BLaER1 treated with 17β-estradiol and CSF1 and Interleukin-3, amounts not matched to agents 10 nM and 100 nM (cell line): Measurements from ENCODE around the gene ACTG1.

Source experiments
- H3K27ac ChIP-seq, 11 experiments: shearing (Covaris generic); formaldehyde crosslinking; 2 replicates each; pipeline ENCODE4 v1.8.1; 2022
- H3K27me3 ChIP-seq, 11 experiments: shearing (Covaris generic); formaldehyde crosslinking; 2 replicates each; pipeline ENCODE4 v1.8.1; 2022
- H3K36me3 ChIP-seq, 11 experiments: shearing (Covaris generic); formaldehyde crosslinking; 2 replicates each; pipeline ENCODE4 v1.8.1; 2022
- H3K4me1 ChIP-seq, 10 experiments: shearing (Covaris generic); formaldehyde crosslinking; 2 replicates each; pipeline ENCODE4 v1.8.1; 2022
- H3K4me2 ChIP-seq, 11 experiments: shearing (Covaris generic); formaldehyde crosslinking; 2 replicates each; pipeline ENCODE4 v1.8.1; 2022
- H3K4me3 ChIP-seq, 10 experiments: shearing (Covaris generic); formaldehyde crosslinking; 2 replicates each; pipeline ENCODE4 v1.8.1; 2022
- H3K9ac ChIP-seq, 11 experiments: shearing (Covaris generic); formaldehyde crosslinking; 2 replicates each; pipeline ENCODE4 v1.8.1; 2022
- H3K9me3 ChIP-seq, 11 experiments: shearing (Covaris generic); formaldehyde crosslinking; replicated peaks in 1 of 11; 2 replicates each; pipeline ENCODE4 v1.8.1; 2022
- H4K20me1 ChIP-seq, 11 experiments: shearing (Covaris generic); formaldehyde crosslinking; 2 replicates each; pipeline ENCODE4 v1.8.1; 2022
- Cebpa-rat ChIP-seq, 11 experiments: shearing (Covaris generic); IDR thresholded peaks; 2 replicates each; pipeline ENCODE4 v1.8.1; 2022

Gene ACTG1

GRCh38 chr17:81498953-81499600 lies 13.5 kb downstream of the ACTG1 start:
- Histone ChIP-seq H3K27ac (no peak overlapping the region), H3K4me3 (no peak overlapping the region), H3K36me3 (no peaks in the 10 kb centered on the region), H4K20me1 (peaks cover 0 to 14% (median 0%) of the 10 kb centered on the region in 11 experiments; a peak in 3 of 22 replicates), H3K4me2 (no peak overlapping the region), H3K9ac (no peak overlapping the region), H3K4me1 (peaks cover 0 to 14% (median 0%) of the 10 kb centered on the region in 10 experiments; a peak in 6 of 20 replicates), H3K27me3 (peaks cover 0 to 12% (median 3%) of the 10 kb centered on the region in 11 experiments; a peak in 10 of 22 replicates), H3K9me3 (no peaks in the 10 kb centered on the region)
- TF ChIP-seq Cebpa-rat (IDR thresholded peaks at IDR 0.05), result no peak

DNA sequence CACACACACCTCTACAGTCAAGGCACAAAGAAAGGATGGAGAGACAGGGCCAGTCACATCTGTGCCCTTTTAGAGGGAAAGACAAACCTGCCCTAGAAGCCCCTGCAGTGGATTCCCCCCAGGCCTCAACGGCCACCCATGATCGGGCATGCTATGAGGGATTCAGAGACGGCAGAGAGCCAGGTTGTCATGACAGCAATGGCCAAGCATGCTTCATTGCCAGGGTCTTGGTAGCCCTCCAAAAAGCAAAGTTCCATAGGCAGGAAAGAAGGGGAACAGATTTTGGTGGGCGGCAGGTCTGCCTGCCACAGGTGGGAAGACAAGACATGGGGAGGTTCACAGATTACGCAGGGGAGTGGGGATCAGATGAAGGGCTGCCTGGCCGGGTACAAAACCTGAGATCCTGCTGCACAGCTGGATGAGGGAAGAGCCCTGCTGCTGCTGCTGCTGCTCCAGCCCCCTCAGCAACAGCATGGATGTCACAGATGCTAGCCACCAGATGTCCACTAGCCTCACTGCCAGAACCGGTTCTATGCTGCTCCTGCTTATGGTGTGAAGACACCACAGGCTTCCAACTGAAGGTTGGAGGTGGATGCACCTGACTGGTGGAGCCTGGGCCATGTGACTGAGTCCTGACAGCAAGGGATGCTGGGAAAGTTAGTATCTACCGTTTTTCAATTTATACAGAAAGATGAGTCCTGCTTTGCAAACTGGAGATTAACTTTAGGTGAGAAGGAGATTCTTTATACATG lies 17.8 kb downstream of the ACTG1 start:
- Histone ChIP-seq H4K20me1 (peaks cover 0 to 7% (median 0%) of the 10 kb centered on the region in 11 experiments; a peak in 2 of 22 replicates), H3K9ac (0 out of 22 replicates have a peak overlapping the region, but pooled peaks of 1 of the 11 experiments have one; percentile 11), H3K36me3 (no peaks in the 10 kb centered on the region), H3K27me3 (peaks cover 0 to 32% (median 6%) of the 10 kb centered on the region in 11 experiments; a peak in 13 of 22 replicates), H3K27ac (no peak overlapping the region), H3K9me3 (no peaks in the 10 kb centered on the region), H3K4me1 (peaks cover 24 to 46% (median 35%) of the 10 kb centered on the region in 10 experiments), H3K4me2 (peak overlapping the region in 5 of 11 experiments; percentile 2 to 41 (median 20); a peak in 7 of 22 replicates), H3K4me3 (no peak overlapping the region)
- no peak for TF ChIP-seq Cebpa-rat (IDR thresholded peaks at IDR 0.05)

DNA sequence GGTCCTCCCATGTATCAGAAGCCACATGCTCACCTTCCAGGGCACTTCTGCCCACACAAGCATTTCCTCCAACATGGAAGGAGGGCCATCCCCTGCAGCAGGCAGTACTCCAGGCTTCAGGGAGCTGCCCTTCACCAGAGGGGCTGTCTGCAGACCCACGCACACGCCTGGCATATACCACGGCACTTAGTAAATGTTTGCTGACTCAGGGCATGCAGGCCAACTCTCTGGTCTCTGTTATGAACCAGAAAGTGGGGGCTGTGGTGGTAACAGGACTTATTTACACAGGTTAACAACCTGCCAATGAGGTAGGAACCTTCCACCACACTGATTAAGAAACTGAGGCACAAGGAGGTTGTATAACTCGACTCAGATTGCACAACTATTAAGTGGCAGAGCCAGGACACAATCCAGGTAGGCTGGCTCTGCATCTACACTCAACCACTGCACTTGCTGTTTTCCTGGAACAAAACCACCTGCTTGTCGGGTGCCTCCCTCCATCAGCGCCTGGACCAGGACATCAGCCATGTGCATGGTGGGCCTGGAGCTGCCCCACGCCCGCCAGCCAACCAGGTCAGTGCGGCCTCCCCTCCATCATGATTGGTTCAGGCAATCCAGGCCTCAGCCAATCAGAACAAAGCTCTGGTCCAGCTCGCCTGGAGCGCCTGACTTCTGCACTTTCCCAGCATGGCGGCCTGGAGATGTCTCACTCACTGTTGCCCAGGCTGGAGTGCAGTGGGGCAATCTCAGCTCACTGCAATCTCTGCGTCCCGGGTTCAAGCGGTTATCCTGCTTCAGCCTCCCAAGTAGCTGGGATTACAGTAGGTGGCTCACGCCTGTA lies 19.2 kb downstream of the ACTG1 start:
- H3K27ac ChIP-seq, result no peak overlapping the region

GRCh38 chr17:81492706-81493105 lies 19.9 kb downstream of the ACTG1 start:
- H3K4me3 ChIP-seq, result no peak overlapping the region
- H4K20me1 ChIP-seq, result no peaks in the 10 kb centered on the region
- H3K4me2 ChIP-seq, result peak overlapping the region; percentile 47 to 92 (median 79); a peak in 21 of 22 replicates
- H3K9ac ChIP-seq, result peak overlapping the region in 3 of 11 experiments; percentile 36 to 56 (median 44); a peak in 2 of 22 replicates
- TF ChIP-seq Cebpa-rat (IDR thresholded peaks at IDR 0.05), result no peak
- peaks cover 39 to 65% (median 55%) of the 10 kb centered on the region in 10 experiments for H3K4me1 ChIP-seq
- no peaks in the 10 kb centered on the region for H3K36me3 ChIP-seq
- H3K27me3 ChIP-seq, result peaks cover 0 to 20% (median 0%) of the 10 kb centered on the region in 11 experiments; a peak in 7 of 22 replicates
- H3K27ac ChIP-seq, result peak overlapping the region in 2 of 11 experiments; percentile 30 to 39; a peak in 1 of 22 replicates
- H3K9me3 ChIP-seq, result no peaks in the 10 kb centered on the region

More for the DNA sequence above, 19.2 kb downstream of the ACTG1 start:
- Histone ChIP-seq H3K9me3 (no peaks in the 10 kb centered on the region), H3K9ac (peak overlapping the region in 1 of 11 experiments; percentile 4; a peak in 1 of 22 replicates), H4K20me1 (no peaks in the 10 kb centered on the region), H3K4me2 (peak overlapping the region in 9 of 11 experiments; percentile 62 to 92 (median 81); a peak in 18 of 22 replicates), H3K36me3 (no peaks in the 10 kb centered on the region), H3K27me3 (peaks cover 0 to 20% (median 0%) of the 10 kb centered on the region in 11 experiments; a peak in 7 of 22 replicates), H3K4me1 (peaks cover 38 to 60% (median 49%) of the 10 kb centered on the region in 10 experiments), H3K4me3 (no peak overlapping the region)
- TF ChIP-seq Cebpa-rat (IDR thresholded peaks at IDR 0.05), result no peak

- Histone ChIP-seq H3K9ac (peak overlapping the region in 4 of 11 experiments; percentile 36 to 61 (median 50); a peak in 8 of 22 replicates), H3K4me2 (peak overlapping the region; percentile 47 to 92 (median 79)), H3K27me3 (peaks cover 0 to 20% (median 0%) of the 10 kb centered on the region in 11 experiments; a peak in 7 of 22 replicates), H3K36me3 (no peaks in the 10 kb centered on the region), H3K27ac (peak overlapping the region in 2 of 11 experiments; percentile 30 to 39; a peak in 1 of 22 replicates), H4K20me1 (no peaks in the 10 kb centered on the region), H3K4me1 (peaks cover 43 to 70% (median 60%) of the 10 kb centered on the region in 10 experiments), H3K9me3 (no peaks in the 10 kb centered on the region), H3K4me3 (peak overlapping the region in 2 of 10 experiments; percentile 1 to 21; a peak in 1 of 20 replicates)
- TF ChIP-seq Cebpa-rat (IDR thresholded peaks at IDR 0.05), result no peak
Observed at GRCh38 chr17:81492202-81492601, 20.4 kb downstream of the ACTG1 start.

- peak overlapping the region; percentile 47 to 92 (median 79) for H3K4me2 ChIP-seq
- no peak overlapping the region for H3K27ac ChIP-seq
- no peaks in the 10 kb centered on the region for H4K20me1 ChIP-seq
- H3K27me3 ChIP-seq, result peaks cover 0 to 20% (median 0%) of the 10 kb centered on the region in 11 experiments; a peak in 7 of 22 replicates
- peaks cover 48 to 75% (median 65%) of the 10 kb centered on the region in 10 experiments for H3K4me1 ChIP-seq
- H3K36me3 ChIP-seq, result no peaks in the 10 kb centered on the region
- H3K9me3 ChIP-seq, result no peaks in the 10 kb centered on the region
- peak overlapping the region in 2 of 10 experiments; percentile 1 to 21; a peak in 1 of 20 replicates for H3K4me3 ChIP-seq
- H3K9ac ChIP-seq, result peak overlapping the region in 4 of 11 experiments; percentile 36 to 61 (median 50); a peak in 6 of 22 replicates
- no peak for TF ChIP-seq Cebpa-rat (IDR thresholded peaks at IDR 0.05)
Observed at GRCh38 chr17:81491761-81492160, 20.8 kb downstream of the ACTG1 start.

DNA sequence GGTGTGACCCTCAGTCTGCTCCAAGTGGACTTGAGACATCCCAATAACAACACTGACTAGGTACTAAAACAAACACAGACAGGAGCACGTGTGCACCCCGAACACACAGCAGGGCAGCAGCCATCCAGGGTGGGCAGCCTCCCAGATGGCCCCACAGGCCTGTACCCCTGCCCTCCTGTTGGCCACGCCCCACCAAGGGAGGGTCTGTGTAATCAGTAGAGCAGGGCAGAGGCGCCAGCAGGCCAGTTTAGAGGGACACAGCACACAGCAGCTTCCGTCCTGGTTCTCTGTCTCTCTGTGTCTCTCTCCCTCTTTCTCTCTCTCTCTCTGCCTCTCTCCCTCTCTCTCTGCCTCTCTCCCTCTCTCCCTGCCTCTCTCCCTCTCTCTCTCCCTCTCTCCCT lies 21.4 kb downstream of the ACTG1 start:
- Histone ChIP-seq H4K20me1 (no peaks in the 10 kb centered on the region), H3K27ac (peak overlapping the region in 3 of 11 experiments; percentile 22 to 41 (median 35); a peak in 2 of 22 replicates), H3K27me3 (peaks cover 0 to 20% (median 0%) of the 10 kb centered on the region in 11 experiments; a peak in 7 of 22 replicates), H3K9me3 (no peaks in the 10 kb centered on the region), H3K36me3 (no peaks in the 10 kb centered on the region), H3K9ac (peak overlapping the region in 2 of 11 experiments; percentile 27 to 62; a peak in 4 of 22 replicates), H3K4me3 (no peak overlapping the region), H3K4me2 (peak overlapping the region; percentile 49 to 100 (median 61); a peak in 21 of 22 replicates), H3K4me1 (peaks cover 53 to 80% (median 70%) of the 10 kb centered on the region in 10 experiments)
- TF ChIP-seq Cebpa-rat (IDR thresholded peaks at IDR 0.05), result no peak
